ENCODE measurements around the gene LRRC2. TPM values are rescaled to one million over a fixed set of nuclear protein-coding genes. Genes with fewer than 3 reads are reported as not detected.

LRRC2 gene, protein sequence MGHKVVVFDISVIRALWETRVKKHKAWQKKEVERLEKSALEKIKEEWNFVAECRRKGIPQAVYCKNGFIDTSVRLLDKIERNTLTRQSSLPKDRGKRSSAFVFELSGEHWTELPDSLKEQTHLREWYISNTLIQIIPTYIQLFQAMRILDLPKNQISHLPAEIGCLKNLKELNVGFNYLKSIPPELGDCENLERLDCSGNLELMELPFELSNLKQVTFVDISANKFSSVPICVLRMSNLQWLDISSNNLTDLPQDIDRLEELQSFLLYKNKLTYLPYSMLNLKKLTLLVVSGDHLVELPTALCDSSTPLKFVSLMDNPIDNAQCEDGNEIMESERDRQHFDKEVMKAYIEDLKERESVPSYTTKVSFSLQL
- total RNA-seq: 0.39 and 0.73 TPM in 2 replicates
- polyA plus RNA-seq: 0.08 and 0.14 TPM in 2 replicates
- 0.17 and 0.19 TPM in 2 replicates for polyA plus RNA-seq (2011; cell fraction: cytosol; rRNA removed)
- polyA plus RNA-seq (2011; cell fraction: nucleus; rRNA removed): 0.17 and 0.25 TPM in 2 replicates
- 0.42 and 0.59 TPM in 2 replicates for polyA plus RNA-seq (2012)
- polyA minus RNA-seq: 0.19 and 0.29 TPM in 2 replicates
- not detected for polyA minus RNA-seq (2011; cell fraction: cytosol; rRNA and poly(A)+ RNA removed)
- 0.14 and 0.34 TPM in 2 replicates for polyA minus RNA-seq (2011; cell fraction: nucleus; rRNA and poly(A)+ RNA removed)
- Bru-seq, nascent RNA: percentile 21 among the genes with signal in this experiment
- percentile 14 among the genes with signal in this experiment for BruChase-seq, experiment 1, labeled RNA remaining after a 6-hour chase
- BruChase-seq, experiment 2, labeled RNA remaining after a 2-hour chase: percentile 16 among the genes with signal in this experiment
- long read RNA-seq, full-length matches to known transcripts: 2 of 3 reads
- long read RNA-seq, partial matches to known transcripts: 0 of 3 reads
- long read RNA-seq, other reads (novel, unspliced or antisense): 1 of 3 reads

DNA sequence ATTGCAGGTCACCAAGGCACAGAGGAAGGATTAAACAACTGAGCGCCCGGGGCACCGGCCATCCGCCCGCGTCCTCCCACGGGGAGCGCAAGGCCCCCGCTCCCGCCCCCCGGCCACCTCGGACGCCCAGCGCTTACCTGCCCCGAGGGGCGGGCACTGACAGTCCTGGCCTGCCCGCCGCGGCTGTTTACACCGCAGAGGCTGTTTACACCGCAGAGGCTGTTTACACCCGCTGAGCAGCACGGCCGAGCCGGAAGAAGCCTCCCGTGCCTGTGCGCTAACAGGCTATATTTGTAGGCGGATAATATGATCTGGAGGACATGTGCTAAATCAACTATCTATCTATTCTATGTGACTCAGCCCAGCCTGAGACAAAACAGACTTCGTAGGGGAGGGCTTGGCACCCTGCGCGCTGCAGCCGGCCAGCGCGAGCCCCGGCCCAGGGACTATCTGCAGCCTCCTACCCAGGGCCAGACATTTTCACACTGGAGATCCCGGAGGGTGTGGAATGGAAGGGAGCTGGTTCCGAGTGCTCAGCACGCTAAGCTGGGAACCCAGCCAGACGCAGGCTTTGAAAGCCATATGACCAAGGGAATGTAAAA, at the start of gene LRRC2:
Gene LRRC2, minus strand, starts transcription at position 263 of the 602 bp plus-strand sequence. CDS start 14,711 bp downstream, outside the sequence.
- peaks cover 10% of the 10 kb centered on the region for H3K4me1 ChIP-seq (ENCODE audit: control insufficient read depth, extremely low read depth, insufficient read depth, low read length)
- no peaks in the 10 kb centered on the region for H3K9me1 ChIP-seq (replicated peaks; ENCODE audit: control insufficient read depth, extremely low read depth, insufficient read depth, low read length)
- CTCF ChIA-PET: interaction anchor here (0.6 to 3.9 kb wide), 4 partner anchors 8 to 77 kb away, joined by 3 to 20 read pairs (median 6); no protein-coding TSS in a partner anchor
- peak; percentile 58 for FAIRE-seq
- POLR2A ChIA-PET: no interaction called here
- H3K4me2 ChIP-seq (ENCODE audit: insufficient read depth, low read length): peak within 1 kb of the TSS; percentile 91
- no peaks in the 10 kb centered on the region for H3K79me2 ChIP-seq (ENCODE audit: control insufficient read depth, insufficient read depth, low read length)
- dilution Hi-C loops (cut with MboI; ENCODE audit: extremely low pct_ligation_motif_present, low sequenced_read_pairs) (no loop called here), intact Hi-C loops (cut with micrococcal nuclease) (no loop called here)
- peaks cover 0 to 3% of the 10 kb centered on the region in 2 experiments for H3K27me3 ChIP-seq (ENCODE audit: control insufficient read depth in 2 of 2, insufficient read depth in 2 of 2, low read length in 2 of 2)
- no peaks in the 10 kb centered on the region for H4K20me1 ChIP-seq (replicated peaks; ENCODE audit: control insufficient read depth, extremely low read depth, insufficient read depth, low read length)
- H2AFZ ChIP-seq (ENCODE audit: low read depth, low read length): peak within 1 kb of the TSS; percentile 89
- no peaks in the 10 kb centered on the region for H3K36me3 ChIP-seq (ENCODE audit: control insufficient read depth in 2 of 2, extremely low read depth in 1 of 2, insufficient read depth in 2 of 2, low read length in 2 of 2)
- peak within 1 kb of the TSS; percentile 40 to 72 (median 64) for H3K4me3 ChIP-seq (replicated peaks in 1 of 3; ENCODE audit: insufficient read depth in 1 of 3, low read depth in 1 of 3, low read length in 3 of 3)
- peak; percentile 33 for DNase-seq (ENCODE audit: low read depth, low spot score)
- no peak within 1 kb of the TSS for H3K27ac ChIP-seq (ENCODE audit: insufficient read depth, low read depth, low read length)
- H3K9me3 ChIP-seq (replicated peaks; ENCODE audit: control insufficient read depth, insufficient read depth, low read length): no peaks in the 10 kb centered on the region
- H3K9ac ChIP-seq (replicated peaks; ENCODE audit: extremely low read depth, insufficient read depth, low read length): peak within 1 kb of the TSS; percentile 17
- BruUV-seq (replicated peaks): no TSS peak
- TF ChIP-seq, protein P1, sequence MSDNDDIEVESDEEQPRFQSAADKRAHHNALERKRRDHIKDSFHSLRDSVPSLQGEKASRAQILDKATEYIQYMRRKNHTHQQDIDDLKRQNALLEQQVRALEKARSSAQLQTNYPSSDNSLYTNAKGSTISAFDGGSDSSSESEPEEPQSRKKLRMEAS (IDR thresholded peaks at IDR 0.05; ENCODE audit: insufficient read depth, insufficient read length): no peak
- TF ChIP-seq POLR2AphosphoS5 (IDR thresholded peaks at IDR 0.05; ENCODE audit: insufficient read depth, low read depth, low read length) (no peak), FOS (IDR thresholded peaks at IDR 0.05; ENCODE audit: borderline replicate concordance, insufficient read depth, low read length) (no peak), POLR2A (IDR thresholded peaks at IDR 0.05; ENCODE audit: low read depth, low read length) (no peak), GATA2 (IDR thresholded peaks at IDR 0.05; ENCODE audit: insufficient read depth, insufficient read length, low read depth, low read length) (no peak), JUN (IDR thresholded peaks at IDR 0.05; ENCODE audit: borderline replicate concordance, insufficient read depth, insufficient read length, low read depth) (no peak), EZH2 (IDR thresholded peaks at IDR 0.05; ENCODE audit: borderline replicate concordance, low read depth, low read length, severe bottlenecking) (no peak), MYC (IDR thresholded peaks at IDR 0.05; ENCODE audit: low read depth, low read length) (no peak)
- TF ChIP-seq, protein P2, sequence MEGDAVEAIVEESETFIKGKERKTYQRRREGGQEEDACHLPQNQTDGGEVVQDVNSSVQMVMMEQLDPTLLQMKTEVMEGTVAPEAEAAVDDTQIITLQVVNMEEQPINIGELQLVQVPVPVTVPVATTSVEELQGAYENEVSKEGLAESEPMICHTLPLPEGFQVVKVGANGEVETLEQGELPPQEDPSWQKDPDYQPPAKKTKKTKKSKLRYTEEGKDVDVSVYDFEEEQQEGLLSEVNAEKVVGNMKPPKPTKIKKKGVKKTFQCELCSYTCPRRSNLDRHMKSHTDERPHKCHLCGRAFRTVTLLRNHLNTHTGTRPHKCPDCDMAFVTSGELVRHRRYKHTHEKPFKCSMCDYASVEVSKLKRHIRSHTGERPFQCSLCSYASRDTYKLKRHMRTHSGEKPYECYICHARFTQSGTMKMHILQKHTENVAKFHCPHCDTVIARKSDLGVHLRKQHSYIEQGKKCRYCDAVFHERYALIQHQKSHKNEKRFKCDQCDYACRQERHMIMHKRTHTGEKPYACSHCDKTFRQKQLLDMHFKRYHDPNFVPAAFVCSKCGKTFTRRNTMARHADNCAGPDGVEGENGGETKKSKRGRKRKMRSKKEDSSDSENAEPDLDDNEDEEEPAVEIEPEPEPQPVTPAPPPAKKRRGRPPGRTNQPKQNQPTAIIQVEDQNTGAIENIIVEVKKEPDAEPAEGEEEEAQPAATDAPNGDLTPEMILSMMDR (IDR thresholded peaks at IDR 0.05; ENCODE audit: extremely low read depth in 1 of 2, insufficient read depth in 1 of 2, low read depth in 1 of 2, low read length in 2 of 2): no peak
